MCF 10A (cell line): Measurements from ENCODE around the gene IL4R. TPM values are rescaled to one million over a fixed set of nuclear protein-coding genes. Genes with fewer than 3 reads are reported as not detected.

Source experiments
- BruUV-seq: library from RNA; stranded (reverse); fragments of 400-500 nt; replicated peaks from 2 replicates; lab custom pipeline; 2021; lab: Mats Ljungman, UMichigan
- CTCF ChIA-PET: fragments of 300-600 bp; sonication (Branson Sonifier 250); formaldehyde crosslinking; extraction: SDS; loops from one replicate; lab custom pipeline; 2021; ENCODE audit warnings: antibody characterized with exemption, inconsistent platforms; lab: Yijun Ruan, JAX
- POLR2A ChIA-PET: fragments of 300-600, 350-650 bp; sonication (Branson Sonifier 250); formaldehyde crosslinking; extraction: SDS; loops from one replicate; lab custom pipeline; 2020; ENCODE audit warnings: antibody characterized with exemption, inconsistent platforms; lab: Yijun Ruan, JAX
- DNase-seq: peaks from one replicate; pipeline ENCODE4 v3.0.0-alpha.2; 2018; ENCODE audit not compliant: unreplicated experiment
- H3K27ac Mint-ChIP-seq: one replicate; pipeline ENCODE4 v1.8.0; 2022; ENCODE audit warnings: mild to moderate bottlenecking, low read depth, mixed read lengths; ENCODE audit not compliant: unreplicated experiment
- H3K27me3 Mint-ChIP-seq: one replicate; pipeline ENCODE4 v1.8.0; 2022; ENCODE audit warnings: mixed read lengths; ENCODE audit not compliant: insufficient read depth, unreplicated experiment
- H3K36me3 Mint-ChIP-seq: one replicate; pipeline ENCODE4 v1.8.0; 2022; ENCODE audit warnings: mild to moderate bottlenecking, moderate library complexity, mixed read lengths; ENCODE audit not compliant: insufficient read depth, unreplicated experiment
- H3K4me1 Mint-ChIP-seq: one replicate; pipeline ENCODE4 v1.8.0; 2022; ENCODE audit warnings: mixed read lengths; ENCODE audit not compliant: insufficient read depth, unreplicated experiment
- H3K4me3 Mint-ChIP-seq: one replicate; pipeline ENCODE4 v1.8.0; 2022; ENCODE audit warnings: mild to moderate bottlenecking, moderate library complexity, mixed read lengths; ENCODE audit not compliant: unreplicated experiment
- H3K9me3 Mint-ChIP-seq: one replicate; pipeline ENCODE4 v1.8.0; 2022; ENCODE audit warnings: mixed read lengths; ENCODE audit not compliant: unreplicated experiment
- intact Hi-C: fragments of 100-400 bp; cut with micrococcal nuclease; formaldehyde crosslinking; loops from 2 replicates; pipeline ENCODE4 v1.14.1; 2022
- total RNA-seq: library from RNA; stranded (reverse); gene quantifications from 2 replicates; pipeline ENCODE4 v1.2.3, GENCODE V29; 2022
- TF ChIP-seq, protein P1 (sequence below): fragments of 200-600 bp; IDR thresholded peaks from one replicate; pipeline ENCODE4 v1.8.0; 2022; ENCODE audit warnings: antibody characterized with exemption, mild to moderate bottlenecking; ENCODE audit not compliant: unreplicated experiment

IL4R gene
- total RNA-seq, 1 experiment from 2014 or later, result 51.9 TPM

DNA sequence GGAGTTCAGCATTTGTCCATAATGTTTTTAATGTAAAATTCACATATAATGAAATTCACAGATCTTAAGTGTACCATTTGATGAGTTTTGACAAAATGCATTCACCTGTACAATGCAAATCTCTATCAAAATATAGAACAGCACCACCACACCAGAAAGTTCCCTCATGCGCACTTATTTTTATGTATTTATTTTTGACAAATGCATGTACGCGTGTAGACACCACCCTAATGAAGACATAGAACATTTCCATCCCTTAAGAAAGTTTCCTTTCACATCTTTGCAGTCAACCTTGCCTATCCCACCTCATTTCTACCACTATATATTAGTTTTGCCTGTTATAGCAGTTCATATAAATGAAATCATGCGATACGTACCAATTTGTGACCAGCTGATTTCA, 15.6 kb upstream of the IL4R start:
- no peaks in the 10 kb centered on the region for H3K27me3 Mint-ChIP-seq
- no peaks in the 10 kb centered on the region for H3K36me3 Mint-ChIP-seq
- intact Hi-C loops, result no loop called here
- no peak for DNase-seq
- ChIA-PET CTCF (interaction anchor here (0.6 to 1.0 kb wide), 3 partner anchors 48 to 70 kb away, joined by 3 read pairs; no protein-coding TSS in a partner anchor), POLR2A (no interaction called here)
- H3K9me3 Mint-ChIP-seq, result no peaks in the 10 kb centered on the region
- H3K4me3 Mint-ChIP-seq, result no peak overlapping the region
- TF ChIP-seq, protein P1, sequence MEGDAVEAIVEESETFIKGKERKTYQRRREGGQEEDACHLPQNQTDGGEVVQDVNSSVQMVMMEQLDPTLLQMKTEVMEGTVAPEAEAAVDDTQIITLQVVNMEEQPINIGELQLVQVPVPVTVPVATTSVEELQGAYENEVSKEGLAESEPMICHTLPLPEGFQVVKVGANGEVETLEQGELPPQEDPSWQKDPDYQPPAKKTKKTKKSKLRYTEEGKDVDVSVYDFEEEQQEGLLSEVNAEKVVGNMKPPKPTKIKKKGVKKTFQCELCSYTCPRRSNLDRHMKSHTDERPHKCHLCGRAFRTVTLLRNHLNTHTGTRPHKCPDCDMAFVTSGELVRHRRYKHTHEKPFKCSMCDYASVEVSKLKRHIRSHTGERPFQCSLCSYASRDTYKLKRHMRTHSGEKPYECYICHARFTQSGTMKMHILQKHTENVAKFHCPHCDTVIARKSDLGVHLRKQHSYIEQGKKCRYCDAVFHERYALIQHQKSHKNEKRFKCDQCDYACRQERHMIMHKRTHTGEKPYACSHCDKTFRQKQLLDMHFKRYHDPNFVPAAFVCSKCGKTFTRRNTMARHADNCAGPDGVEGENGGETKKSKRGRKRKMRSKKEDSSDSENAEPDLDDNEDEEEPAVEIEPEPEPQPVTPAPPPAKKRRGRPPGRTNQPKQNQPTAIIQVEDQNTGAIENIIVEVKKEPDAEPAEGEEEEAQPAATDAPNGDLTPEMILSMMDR, result no peak
- H3K4me1 Mint-ChIP-seq, result peaks cover 7% of the 10 kb centered on the region
- no peak overlapping the region for H3K27ac Mint-ChIP-seq
- BruUV-seq, result no TSS peak

DNA sequence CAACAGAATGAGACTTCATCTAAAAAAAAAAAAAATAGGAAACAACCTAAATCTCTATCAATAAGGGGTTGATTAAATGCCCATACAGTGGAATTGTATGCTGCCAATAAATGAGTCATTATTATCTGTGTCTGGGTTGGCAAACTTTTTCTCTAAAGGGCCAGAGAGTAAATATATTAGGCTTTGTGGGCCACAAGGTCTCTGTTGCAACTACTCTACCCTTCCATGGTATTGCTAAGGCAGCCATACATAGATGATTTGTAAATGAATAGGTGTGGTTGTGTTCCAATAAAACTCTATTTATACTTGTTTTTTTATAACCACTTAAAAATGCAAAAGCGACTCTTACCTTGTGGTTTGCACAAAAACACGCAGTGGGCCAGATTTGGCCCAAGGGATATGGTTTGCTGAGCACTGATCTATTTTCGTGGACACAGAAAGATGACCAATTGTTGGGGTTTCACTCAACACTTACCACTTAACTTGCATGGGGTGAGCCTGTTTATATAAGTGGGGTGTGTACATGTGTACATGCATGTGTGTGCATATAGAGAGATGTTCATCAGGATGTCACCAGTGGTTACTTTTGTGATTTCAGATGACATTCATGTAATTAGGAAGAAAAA, 12.4 kb upstream of the IL4R start:
- BruUV-seq, result no TSS peak

DNA sequence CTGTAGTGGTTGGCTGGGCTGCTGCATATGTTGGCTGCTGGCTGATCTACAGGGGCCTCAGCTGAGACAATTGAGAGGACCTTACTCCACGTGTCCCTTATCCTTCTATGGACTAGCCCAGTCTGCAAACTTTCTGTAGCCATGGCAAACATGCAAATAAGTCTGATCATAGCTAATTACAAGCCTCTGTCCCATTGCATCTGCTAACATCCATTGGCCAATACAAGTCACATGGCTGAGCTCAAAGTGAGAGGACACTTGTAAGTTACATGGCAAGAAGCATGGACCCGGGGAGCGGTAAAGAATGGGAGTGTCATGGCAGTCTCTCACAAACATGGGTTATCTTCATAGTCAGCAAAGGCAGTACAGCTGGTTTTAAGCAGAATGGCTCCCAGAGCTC, 11.6 kb upstream of the IL4R start:
- TF ChIP-seq, protein P1, result no peak
- H3K9me3 Mint-ChIP-seq, result peaks cover 14% of the 10 kb centered on the region
- no peaks in the 10 kb centered on the region for H3K27me3 Mint-ChIP-seq
- H3K36me3 Mint-ChIP-seq, result no peaks in the 10 kb centered on the region
- ChIA-PET POLR2A (interaction anchor here (0.7 kb wide), 1 partner anchor 19 kb away, joined by 3 read pairs; no protein-coding TSS in a partner anchor), CTCF (no interaction called here)
- no peak overlapping the region for H3K27ac Mint-ChIP-seq
- H3K4me1 Mint-ChIP-seq, result peaks cover 17% of the 10 kb centered on the region
- BruUV-seq, result no TSS peak
- H3K4me3 Mint-ChIP-seq, result no peak overlapping the region
- DNase-seq, result no peak
- intact Hi-C loops, result no loop called here

More for the DNA sequence above, 12.4 kb upstream of the IL4R start:
- CTCF ChIA-PET, result interaction anchor here (1.1 kb wide), 1 partner anchor 66 kb away, joined by 5 read pairs; no protein-coding TSS in a partner anchor
- POLR2A ChIA-PET, result no interaction called here
- Mint-ChIP-seq H3K9me3 (peaks cover 9% of the 10 kb centered on the region), H3K4me3 (no peak overlapping the region), H3K4me1 (peaks cover 17% of the 10 kb centered on the region), H3K27ac (no peak overlapping the region), H3K36me3 (no peaks in the 10 kb centered on the region), H3K27me3 (no peaks in the 10 kb centered on the region)
- TF ChIP-seq, protein P1, result no peak
- intact Hi-C loops, result no loop called here
- no peak for DNase-seq

DNA sequence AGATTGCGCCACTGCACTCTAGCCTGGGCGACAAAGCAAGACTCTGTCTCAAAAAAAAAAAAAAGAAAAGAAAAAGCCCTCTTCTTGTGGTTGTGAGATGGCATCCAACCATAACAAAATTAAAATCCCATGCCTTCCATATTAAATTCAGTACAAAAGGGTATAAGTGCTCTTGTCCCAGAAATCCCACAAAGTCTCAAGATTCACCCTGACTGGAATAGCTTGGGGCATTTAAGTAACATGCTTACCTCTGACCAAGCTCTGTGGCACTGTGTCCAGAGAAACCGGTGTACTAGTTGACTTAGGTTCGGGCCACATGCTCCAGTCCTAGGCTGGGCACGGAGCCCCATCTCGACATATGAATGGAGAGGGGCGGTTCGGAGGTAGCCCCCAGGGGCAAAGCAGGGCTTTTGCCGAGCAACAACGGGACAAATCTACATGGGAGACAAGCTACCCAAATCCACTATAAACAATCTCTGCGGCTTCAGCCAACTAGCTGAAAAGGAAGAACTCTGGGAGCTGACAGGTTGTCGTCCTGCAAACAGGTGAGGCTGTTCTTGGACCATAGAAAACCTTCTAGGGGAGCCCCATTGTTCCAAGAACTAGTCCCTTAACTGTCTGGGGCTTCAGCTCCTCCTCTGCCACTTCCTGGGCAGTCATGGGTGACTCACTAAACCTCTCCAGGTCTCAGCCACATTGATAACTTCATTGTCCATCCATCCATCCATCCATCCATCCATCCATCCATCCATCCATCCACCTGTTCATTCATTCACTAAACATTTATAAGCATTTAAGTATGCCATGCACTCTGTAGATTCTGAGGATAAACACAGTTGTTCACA, 10.3 kb upstream of the IL4R start:
- ChIA-PET CTCF (interaction anchor here (0.6 to 1.0 kb wide), 5 partner anchors 9 to 237 kb away, joined by 3 to 4 read pairs (median 3); partner anchors contain the start of gene C16orf82), POLR2A (interaction anchor here (1.0 kb wide), 1 partner anchor 35 kb away, joined by 4 read pairs; the partner anchor contains the start of gene NSMCE1)
- no TSS peak for BruUV-seq
- H3K9me3 Mint-ChIP-seq, result peaks cover 14% of the 10 kb centered on the region
- TF ChIP-seq, protein P1, result no peak
- intact Hi-C loops, result no loop called here
- H3K36me3 Mint-ChIP-seq, result no peaks in the 10 kb centered on the region
- H3K4me3 Mint-ChIP-seq, result no peak overlapping the region
- H3K27me3 Mint-ChIP-seq, result no peaks in the 10 kb centered on the region
- no peak overlapping the region for H3K27ac Mint-ChIP-seq
- peaks cover 17% of the 10 kb centered on the region for H3K4me1 Mint-ChIP-seq
- peak; percentile 37 for DNase-seq
